Embryonic facial prominence (tissue), 1 donor: ENCODE results near the gene PASK.
"Not testable (repeated sequence)": the region's sequence is repeated elsewhere in the genome, so short reads cannot be mapped to it uniquely, and the experiment has no call there.

Experiments used
- DNase-seq: peaks from one replicate; pipeline ENCODE4 v3.0.0-alpha.2; 2016; ENCODE audit errors: extremely low spot score

The PASK gene

DNA sequence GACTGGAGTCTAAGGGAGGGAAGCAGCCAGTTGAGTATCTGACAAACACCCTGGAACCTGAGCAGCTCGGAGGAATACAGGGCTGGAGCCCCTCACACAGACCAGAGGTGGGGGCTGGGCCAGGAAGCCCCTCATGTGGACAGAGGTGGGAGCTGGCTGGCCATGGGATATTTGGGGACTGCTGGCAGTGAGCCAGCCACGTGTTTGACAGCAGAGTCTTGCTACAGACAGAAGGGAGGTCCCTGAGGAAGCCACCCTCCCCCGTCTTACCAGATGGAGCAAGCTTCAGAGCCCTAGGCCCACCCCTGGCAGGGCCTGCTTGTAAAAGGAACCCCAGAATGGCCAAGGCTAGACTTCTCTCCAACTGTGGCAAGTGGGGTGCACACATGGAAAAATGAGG, 43.6 kb downstream of the PASK start:
- DNase-seq = no peak

DNA sequence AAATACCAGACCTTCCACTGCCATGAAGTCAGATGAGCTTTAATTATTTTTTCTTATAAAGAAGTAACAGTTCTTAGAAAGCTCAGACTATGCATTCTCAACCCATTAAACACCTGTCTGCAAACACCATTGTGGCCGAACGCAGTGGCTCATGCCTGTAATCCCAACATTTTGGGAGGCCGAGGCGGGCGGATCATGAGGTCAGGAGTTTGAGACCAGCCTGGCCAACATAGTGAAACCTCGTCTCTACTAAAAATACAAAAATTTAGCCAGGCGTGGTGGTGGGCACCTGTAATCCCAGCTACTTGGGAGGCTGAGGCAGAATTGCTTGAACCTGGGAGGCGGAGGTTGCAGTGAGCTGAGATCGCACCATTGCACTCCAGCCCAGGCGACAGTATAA, 44.7 kb downstream of the PASK start:
- DNase-seq = not testable (repeated sequence)

DNA sequence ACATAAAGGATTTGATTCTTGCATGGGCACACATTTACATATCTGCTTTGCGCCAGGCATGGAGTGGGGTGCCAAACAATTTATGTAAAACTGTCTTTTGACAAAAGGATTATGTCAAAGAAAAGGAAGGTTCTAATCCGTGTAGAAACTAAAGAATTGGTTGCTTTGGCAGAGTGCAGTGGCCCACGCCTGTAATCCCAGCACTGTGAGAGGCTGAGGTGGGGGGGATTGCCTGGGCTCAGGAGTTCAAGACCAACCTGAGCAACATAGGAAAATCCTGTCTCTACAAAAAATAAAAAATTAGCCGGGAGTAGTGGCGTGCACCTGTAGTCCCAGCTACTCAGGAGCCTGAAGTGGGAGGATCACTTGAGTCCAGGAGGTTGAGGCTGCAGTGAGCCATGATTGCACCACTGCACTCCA, 46.1 kb downstream of the PASK start:
- no peak for DNase-seq

DNA sequence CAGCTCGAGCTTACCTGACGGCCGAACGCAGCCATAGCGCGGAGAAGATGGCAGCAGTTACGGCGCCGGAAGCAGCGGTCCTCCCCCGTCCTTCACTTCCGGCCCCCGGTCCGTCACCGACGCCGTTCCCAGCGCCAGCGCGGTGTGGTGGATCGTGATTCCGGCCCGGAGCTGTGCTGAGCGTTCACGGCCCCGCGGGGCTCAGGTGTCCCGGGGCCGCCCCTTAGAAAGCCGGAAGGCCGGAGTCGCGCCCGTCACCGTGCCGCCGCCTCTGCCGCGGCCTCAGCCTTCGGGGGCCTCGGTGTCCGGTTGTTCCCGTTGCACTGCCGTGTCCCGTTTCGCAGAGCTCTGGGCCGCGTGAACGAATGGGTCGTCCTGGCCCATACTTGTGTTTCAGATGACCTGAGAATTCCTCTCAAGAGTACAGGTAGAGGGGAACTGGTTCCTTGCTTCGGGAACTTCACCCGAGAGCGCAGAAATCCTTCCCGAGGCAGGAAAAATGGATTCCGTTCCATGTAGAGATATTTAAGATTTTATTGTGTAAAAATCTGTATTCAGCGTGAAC, 47.0 kb downstream of the PASK start, which contains the start of gene MTERF4:
MTERF4 (minus strand) TSS at position 49 of the 565 bp plus-strand sequence; CDS start at position 35, 14 bp downstream.
- DNase-seq = peak; percentile 69

DNA sequence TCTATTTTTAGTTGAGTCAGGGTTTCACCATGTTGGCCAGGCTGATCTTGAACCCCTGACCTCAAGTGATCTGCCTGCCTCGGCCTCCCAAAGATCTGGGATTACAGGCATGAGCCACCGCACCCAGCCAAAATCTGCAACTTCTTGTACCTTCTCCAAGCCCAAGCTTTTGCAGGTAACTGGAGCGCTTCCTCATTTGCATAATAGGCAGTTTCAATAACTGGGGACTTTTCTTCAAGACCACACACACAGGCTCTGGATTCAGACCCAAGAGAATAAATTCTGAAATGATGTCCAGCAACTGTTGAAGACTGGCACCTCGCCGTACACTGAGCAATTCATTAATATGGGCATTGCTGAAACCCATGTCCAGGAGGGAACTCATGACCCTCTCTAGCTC, 50.0 kb downstream of the PASK start:
- no peak for DNase-seq

DNA sequence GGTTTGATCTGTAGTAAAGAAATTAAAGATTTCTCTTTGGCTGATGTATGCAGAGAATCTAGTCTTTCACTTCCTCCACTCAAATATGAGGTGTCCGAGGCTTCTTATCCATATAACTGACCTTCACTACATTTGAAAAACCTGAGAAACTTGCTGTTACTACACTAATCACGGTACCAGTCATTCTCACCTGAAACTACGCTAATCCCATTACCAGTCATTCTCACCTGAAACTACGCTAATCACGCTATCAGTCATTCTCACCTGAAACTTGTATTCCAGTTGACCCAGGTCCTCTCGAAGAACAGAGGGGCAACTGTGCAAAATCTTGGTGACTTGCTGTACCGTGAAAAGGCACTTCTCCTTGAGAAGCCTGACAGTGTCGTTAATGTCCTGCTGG, 52.3 kb downstream of the PASK start:
- no peak for DNase-seq

DNA sequence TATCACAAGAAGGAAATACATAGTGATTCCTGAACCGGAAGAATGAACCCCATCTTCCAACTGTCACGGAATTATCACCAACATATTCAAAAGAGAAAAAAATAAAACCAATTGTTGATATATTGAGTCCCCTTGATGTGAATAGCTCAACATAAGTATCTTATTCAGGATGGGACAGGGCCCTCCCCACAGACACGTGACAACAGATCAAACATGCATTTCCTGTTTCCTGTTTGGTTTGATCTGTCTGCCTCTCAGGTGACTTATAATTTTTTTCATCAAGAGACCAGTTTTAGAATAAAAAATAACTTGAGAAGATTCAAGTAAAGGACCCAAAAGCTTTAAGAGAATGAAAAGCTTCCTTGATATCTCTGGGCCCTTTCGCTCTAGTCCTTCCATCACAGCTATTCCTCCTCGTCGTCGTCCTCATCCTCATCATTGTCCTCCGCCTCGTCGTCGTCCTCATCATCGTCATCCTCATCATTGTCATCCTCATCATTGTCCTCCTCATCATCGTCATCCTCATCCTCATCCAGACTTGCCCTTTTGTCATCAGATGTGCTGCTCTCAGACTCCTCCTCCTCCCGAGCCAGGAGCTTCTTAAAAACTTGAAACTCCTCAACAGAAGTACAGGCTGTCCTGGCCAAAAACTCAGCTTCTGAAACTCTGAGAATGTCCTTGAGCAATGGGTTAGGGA, 53.5 kb downstream of the PASK start:
- DNase-seq = no peak

DNA sequence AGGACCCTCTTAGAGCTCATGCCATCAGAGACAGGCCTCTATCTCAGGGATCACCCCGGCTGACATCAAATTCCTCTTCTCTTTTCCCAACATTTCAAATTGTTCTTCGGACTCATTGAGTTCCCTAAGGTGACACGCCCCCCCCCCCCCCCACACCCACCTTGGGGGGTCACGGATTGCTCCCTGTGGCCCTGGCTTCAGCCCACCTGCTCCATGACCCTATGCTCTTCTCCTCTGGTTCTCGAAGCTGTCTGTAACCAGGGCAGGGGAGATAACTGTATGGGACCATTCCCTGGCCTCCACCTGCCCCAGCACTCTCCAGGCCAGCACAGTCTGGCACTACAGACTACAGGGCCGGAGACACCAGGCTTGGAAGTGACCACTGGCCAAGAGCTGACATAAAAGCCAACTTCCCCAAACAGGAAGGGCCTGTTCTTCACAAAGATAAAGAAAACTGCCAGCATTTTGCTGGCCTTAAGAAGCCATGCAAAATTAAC, 54.3 kb downstream of the PASK start:
- no peak for DNase-seq

DNA sequence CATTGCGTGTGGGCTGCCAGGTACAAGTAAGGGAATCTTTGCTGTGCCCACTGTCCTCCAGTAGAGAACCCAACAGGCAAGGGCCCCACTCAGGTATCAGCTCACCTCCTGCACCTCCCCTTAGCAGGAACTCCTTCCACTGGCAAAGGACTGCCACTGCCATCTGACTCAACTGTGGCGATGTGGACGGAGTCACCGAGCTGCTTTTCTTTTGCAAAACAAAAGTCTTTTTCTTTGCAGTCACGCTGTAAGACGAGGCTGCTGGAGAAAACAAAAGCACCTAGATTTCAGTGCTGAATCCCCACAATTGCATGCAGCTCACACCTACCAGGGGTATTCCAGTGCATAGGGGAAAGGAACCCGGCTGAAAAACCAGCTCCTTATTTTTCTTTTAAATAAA, 55.1 kb downstream of the PASK start:
- no peak for DNase-seq

DNA sequence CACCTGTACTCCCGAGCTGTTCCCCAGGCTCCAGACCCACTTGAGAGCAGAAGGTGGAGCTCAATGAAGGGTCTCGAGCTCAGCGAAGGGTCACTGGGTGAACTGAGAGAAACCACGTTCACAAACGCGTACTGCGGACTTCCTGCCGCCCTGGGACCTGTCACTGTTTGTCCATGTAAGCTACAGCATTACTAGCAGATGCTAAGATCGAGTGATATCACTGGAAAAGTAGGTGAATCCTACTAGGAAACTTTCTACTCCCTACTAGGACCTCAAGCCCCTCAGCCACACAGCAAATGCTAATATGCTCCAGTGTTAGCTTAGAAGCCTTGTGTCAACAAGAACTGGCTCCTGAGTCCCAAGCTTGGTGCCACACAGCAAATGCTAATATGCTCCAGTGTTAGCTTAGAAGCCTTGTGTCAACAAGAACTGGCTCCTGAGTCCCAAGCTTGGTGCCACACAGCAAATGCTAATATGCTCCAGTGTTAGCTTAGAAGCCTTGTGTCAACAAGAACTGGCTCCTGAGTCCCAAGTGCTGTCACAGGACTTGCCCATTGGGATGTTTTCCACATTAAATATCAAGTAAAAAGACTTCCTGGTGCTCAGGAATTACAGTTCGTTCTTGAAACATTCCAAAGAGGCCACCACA, 56.0 kb downstream of the PASK start:
- DNase-seq = not testable (repeated sequence)

DNA sequence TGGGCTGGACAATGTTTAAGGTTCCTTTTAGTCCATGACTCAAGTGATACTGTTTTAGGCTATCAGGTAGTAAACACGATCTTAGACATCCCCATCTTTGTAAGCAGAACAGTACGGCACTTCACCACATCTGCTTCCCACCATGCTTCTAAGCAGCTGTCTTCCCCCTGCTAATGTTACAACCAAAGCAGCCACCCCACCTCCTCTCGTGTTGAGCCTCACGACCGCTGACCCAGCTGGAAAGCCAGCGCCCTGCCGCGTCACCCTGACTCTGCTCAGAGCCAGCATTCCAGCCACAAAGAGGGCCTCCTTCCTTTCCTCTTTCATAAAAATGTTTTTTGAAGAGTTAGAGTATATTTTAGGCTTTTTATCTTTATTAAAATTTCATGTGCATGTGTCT, 56.6 kb downstream of the PASK start:
- no peak for DNase-seq

DNA sequence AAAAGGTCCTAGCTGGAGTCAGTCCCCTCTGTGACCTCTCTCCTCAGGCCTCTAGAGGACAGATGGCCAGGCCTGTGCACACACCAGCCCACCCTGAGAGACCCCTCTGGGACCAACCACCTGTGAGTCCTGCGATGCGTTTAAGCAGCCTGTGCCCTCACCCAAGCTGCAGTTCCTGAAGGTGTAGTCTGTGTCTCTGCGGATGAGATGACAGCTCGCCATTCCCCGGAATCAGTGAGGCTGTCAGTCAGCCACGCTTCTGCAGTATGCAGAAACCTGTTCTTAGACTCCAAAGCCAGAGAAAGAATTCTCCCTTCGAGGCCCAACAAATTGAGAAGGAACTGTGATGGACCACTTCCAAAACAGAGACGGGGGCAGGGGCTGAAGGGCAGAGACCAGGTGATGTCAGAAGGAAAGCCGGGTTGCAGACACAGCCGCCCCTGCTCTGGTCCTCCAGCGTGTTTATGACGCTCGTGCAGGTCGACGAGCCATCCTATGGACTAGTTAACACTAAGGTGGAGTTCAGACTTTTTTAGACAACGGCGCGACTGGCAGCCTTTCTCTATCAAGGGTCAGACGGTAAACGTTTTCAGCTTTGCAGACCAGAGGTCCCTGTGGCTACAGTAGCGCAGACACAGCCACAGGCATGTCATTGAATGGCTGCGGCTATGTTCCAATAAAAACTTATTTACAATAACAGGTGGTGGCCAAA, 57.4 kb downstream of the PASK start:
- no peak for DNase-seq

DNA sequence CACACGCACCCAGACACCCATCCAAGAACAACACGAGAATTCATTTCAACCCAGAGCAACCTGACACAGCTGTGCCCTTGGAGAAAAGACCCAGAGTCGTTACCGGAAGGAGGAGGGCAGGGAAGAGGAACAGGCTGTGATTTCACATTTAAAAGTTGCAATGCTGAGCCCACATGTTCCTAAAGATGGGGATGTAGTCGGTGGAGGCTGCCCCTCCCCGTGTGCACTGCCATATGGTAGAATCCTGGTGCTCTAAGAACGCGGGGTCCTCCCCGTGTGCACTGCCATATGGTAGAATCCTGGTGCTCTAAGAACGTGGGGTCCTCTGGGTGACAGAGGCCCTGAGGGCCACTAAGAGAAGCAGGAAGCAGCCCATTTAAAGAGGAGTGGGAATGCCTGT, 58.1 kb downstream of the PASK start:
- DNase-seq = no peak

DNA sequence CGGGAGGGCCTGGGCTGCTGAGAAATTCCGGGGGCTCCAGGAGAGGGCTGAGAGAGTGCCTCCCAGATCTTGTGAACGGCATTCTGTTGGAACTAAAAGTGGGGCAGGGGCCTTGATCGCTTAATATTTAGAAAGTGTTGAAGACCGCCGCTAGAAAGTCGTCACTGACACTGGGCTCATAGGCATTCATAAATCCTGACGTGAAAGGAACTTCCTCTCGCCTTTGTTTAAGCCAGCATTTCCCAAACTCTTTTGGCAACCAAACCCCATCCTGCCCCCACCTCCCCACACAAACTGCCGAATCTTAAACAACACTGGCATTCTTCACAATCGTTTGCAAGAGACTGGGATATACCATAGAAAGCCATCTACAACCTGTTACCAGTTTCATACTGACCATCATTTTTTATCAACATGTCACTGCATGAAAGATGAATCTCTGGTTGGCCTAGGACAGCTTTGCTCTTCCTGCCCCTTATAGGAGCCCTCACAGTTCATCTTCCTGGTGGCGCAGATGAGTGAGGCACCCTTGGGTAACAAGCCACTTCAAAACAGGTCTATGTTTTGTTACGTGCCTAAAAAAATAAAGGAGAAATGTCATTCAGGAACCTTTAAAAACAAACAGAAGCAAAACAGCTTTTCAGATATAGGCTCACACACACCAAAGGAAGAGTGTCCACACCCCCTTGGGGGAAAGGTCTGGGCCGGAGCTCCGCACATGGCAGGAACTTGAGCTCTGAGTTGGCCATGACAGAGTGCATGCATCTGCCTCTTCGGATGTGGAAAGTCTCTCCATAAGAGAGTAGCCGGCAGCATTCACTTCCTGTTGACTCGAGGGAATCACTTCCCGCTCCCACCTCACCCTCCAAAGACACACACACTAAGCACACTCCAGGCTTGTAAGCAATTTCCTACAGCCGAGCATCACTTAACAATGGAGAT, 60.2 kb downstream of the PASK start:
- DNase-seq = no peak

DNA sequence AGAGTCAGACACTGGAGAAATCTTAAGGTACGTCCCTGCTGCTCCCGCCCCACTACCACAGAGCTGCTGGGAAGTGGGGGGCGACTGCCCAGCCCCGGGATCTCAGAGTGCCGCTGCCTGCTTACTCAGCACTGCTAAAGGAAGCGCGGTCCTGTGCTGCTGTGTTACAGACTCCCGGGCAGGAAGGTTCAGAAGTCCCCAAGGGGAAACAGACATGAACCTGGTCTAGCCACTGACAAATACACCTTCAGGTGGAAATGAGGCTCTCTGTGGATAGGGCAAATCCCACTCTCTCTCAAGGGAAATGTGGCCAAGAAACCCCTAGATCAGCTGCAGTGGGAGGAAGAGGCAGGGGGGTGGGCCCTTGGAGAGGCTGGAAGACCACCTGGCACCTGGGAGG, 60.9 kb downstream of the PASK start:
- no peak for DNase-seq

DNA sequence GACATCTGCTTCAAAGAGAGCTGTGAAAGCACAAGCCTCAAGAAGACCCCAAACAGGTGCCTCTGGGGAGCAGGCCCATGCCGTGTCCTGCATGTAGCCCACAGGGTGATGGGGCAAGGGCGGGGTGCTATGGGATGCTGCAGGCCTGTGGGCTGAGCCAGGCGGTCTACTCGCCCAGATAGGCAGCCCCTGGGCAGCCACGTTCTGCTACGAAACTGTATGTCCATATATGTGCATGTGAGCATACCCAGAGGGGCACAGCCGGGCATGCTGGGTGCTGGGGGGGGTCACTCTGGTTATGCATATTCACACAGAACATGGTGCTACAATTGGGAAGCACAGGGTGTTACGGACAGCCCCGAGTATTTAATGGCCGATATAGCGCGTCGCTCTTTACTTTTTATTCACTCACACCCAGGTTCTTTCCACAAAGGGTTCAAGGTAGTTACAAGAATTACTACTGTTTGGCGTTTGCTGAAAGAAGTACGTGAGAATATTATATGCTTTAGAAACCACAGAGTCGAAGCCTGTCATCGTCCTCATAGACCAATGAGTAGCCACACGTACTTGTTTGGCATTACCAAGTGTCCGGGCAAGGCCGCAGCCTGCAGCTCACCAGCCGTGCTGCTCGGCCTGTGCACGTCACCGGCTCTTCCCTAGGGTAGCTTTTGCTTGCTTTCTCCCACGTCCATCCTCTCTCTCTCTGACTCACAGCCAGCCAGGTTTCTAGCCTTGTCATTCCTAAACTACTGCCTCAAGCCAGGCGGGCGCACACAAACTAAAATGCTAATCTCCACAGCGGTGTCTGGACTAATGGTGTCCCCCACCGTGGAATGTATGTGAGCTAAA, 61.6 kb downstream of the PASK start:
- no peak for DNase-seq

DNA sequence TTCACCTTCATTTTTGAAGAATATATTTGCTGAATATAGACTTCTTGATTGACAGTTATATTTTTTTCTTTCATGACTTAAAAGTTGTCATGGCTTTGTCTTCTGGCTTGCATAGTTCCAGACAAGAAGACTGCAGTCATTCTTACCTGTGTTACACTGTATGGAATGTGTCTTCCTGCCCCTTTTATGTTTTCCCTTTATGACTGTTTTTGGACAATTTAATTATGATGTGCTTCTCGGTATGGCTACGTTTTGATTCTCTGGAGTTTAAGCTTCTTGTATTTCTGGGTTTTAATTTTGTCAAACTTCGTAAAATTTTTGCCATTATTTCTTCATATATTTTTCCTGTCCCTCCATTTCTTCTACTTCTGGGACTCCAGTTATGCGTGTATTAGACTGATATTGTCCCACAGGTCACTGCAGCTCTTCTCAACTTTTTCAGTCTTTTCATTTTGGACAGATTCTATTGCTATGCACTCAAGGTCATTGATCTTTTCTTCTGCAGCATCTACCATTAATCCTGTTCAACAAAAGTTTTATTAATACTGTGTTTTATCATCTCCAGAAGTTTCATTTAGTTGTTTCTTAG, 64.3 kb downstream of the PASK start:
- DNase-seq = no peak

DNA sequence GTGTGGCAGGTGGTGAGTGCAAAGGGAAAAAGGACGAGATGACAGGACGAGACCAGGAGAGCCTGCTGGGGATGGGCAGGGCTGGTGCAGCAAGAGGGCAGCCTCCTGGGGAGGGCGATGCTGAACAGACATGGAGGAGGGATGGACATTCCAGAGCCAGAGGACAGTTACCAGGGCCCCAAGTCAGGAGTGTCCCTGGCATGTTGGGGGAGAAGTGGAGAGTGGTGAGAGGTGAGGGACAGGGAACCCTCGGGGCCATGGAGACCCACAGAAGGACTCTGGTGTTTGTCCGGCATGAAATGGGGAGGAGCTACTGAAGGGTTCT, 66.2 kb downstream of the PASK start:
- no peak for DNase-seq

DNA sequence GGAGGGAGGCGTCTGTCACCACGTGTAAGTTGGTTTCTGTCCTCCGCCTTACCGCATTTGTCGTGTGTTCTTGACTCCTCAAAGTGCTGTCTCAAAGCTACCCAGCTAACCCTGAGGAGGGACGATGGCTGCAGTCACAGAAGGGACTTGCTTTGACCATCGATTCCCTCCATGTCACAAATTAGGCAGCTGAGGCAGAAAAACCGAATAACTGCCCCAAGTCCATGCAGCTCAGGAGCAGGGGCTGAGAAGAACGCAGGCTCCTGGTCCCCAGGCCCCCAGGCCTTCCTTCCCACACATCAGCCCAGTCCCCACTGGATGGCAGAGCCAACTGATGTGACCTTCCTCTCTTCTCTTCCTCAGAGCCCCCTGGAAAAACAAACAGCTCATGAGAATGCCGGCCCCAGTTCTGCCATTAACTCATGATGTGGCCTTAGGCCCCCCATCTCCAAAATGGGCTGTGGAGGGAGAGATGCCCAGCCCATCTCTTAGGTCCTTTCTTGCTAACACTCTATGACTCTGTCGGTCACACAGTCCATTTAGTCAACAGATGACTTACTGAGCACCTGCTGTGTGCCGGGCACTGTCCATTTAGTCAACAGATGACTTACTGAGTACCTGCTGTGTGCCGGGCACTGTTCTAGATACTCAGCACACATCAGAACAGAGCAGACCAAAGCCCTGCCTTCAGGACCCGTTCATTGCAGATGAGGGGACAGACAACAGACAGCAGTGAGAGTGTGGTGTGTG, 66.8 kb downstream of the PASK start:
- DNase-seq = no peak
